ENCODE results near the gene FMNL3. TPM values are rescaled to one million over a fixed set of nuclear protein-coding genes. Genes with fewer than 3 reads are reported as not detected.

The FMNL3 gene
- total and polyA plus RNA-seq, 2 experiments from 2014 or later = 8.7 to 32.6 TPM

DNA sequence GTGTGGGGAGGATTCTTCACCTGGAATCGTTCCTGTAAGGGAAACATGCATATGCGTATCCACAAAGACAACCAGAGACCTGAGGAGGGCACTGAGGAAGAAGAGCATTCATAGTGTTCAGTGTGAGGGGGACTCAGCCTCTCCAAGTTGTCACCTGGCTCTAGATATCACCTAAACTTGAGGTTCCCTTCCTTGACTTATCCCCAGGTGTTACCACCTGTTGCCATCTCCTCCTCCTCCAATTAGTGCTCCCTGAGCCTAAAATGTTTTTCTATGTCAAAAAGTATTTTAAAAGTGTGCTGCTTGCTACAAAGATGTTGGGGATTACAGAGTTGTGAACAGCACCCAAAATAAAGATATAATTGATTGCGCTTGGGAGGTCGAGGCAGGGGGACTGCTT is 41.0 kb downstream of the FMNL3 start:
- no peaks in the 10 kb centered on the region for H3K27me3 ChIP-seq (ENCODE audit: insufficient read depth)
- ATAC-seq = no peak
- H2AFZ ChIP-seq = no peak overlapping the region
- 0 out of 2 replicates have a peak, but pooled peaks cover 5% of the 10 kb centered on the region for H3K9me2 ChIP-seq (ENCODE audit: insufficient read depth)
- no peak for TF ChIP-seq POLR2AphosphoS5 (IDR thresholded peaks at IDR 0.05; ENCODE audit: low read depth)
- TF ChIP-seq CREB1 (CRISPR knock-in tag; IDR thresholded peaks at IDR 0.05; ENCODE audit: low read depth) = no peak
- no peak for TF ChIP-seq STAT1 (IDR thresholded peaks at IDR 0.05; ENCODE audit: unreplicated experiment)
- no peak for TF ChIP-seq ZNF114 (CRISPR knock-in tag; IDR thresholded peaks at IDR 0.05)
- no peak for TF ChIP-seq ZNF331 (CRISPR knock-in tag; IDR thresholded peaks at IDR 0.05; ENCODE audit: low read depth)
- no peak for TF ChIP-seq JUNB (IDR thresholded peaks at IDR 0.05; ENCODE audit: unreplicated experiment)
- TF ChIP-seq ETS1 (IDR thresholded peaks at IDR 0.05) = no peak
- TF ChIP-seq, protein P1, sequence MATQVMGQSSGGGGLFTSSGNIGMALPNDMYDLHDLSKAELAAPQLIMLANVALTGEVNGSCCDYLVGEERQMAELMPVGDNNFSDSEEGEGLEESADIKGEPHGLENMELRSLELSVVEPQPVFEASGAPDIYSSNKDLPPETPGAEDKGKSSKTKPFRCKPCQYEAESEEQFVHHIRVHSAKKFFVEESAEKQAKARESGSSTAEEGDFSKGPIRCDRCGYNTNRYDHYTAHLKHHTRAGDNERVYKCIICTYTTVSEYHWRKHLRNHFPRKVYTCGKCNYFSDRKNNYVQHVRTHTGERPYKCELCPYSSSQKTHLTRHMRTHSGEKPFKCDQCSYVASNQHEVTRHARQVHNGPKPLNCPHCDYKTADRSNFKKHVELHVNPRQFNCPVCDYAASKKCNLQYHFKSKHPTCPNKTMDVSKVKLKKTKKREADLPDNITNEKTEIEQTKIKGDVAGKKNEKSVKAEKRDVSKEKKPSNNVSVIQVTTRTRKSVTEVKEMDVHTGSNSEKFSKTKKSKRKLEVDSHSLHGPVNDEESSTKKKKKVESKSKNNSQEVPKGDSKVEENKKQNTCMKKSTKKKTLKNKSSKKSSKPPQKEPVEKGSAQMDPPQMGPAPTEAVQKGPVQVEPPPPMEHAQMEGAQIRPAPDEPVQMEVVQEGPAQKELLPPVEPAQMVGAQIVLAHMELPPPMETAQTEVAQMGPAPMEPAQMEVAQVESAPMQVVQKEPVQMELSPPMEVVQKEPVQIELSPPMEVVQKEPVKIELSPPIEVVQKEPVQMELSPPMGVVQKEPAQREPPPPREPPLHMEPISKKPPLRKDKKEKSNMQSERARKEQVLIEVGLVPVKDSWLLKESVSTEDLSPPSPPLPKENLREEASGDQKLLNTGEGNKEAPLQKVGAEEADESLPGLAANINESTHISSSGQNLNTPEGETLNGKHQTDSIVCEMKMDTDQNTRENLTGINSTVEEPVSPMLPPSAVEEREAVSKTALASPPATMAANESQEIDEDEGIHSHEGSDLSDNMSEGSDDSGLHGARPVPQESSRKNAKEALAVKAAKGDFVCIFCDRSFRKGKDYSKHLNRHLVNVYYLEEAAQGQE (IDR thresholded peaks at IDR 0.05; ENCODE audit: unreplicated experiment) = no peak
- TF ChIP-seq EZH2phosphoT487 (IDR thresholded peaks at IDR 0.05; ENCODE audit: unreplicated experiment) = no peak
- no peak for TF ChIP-seq NANOG (IDR thresholded peaks at IDR 0.05; ENCODE audit: borderline replicate concordance)
- no peak for TF ChIP-seq ZNF462 (CRISPR knock-in tag; IDR thresholded peaks at IDR 0.05)
- TF ChIP-seq EZH2 (IDR thresholded peaks at IDR 0.05; ENCODE audit: low read depth, unreplicated experiment) = no peak
- no peak for TF ChIP-seq CTCF (conservative IDR thresholded peaks at IDR 0.05; ENCODE audit: low read depth in 2 of 2)
- peaks cover 5% of the 10 kb centered on the region for H3K36me3 ChIP-seq (ENCODE audit: insufficient read depth)
- no peak overlapping the region for H3K27ac Mint-ChIP-seq
- no peaks in the 10 kb centered on the region for H3F3A ChIP-seq (replicated peaks; ENCODE audit: low read depth)
- H3K4me1 ChIP-seq (ENCODE audit: insufficient read depth) = peaks cover 17% of the 10 kb centered on the region
- peaks cover 30% of the 10 kb centered on the region for H3K4me1 Mint-ChIP-seq
- no peak overlapping the region for H3K4me3 ChIP-seq
- no peak for DNase-seq (ENCODE audit: low spot score)
- H4K20me1 ChIP-seq (replicated peaks; ENCODE audit: insufficient read depth) = peaks cover 8% of the 10 kb centered on the region; the same call in 1 of the 2 replicates
- peaks cover 15% of the 10 kb centered on the region for H3K79me2 ChIP-seq (replicated peaks; ENCODE audit: insufficient read depth)
- H3K4me2 ChIP-seq = no peak overlapping the region
- no peaks in the 10 kb centered on the region for H3K9me3 Mint-ChIP-seq
- peaks cover 2% of the 10 kb centered on the region for H3K27me3 Mint-ChIP-seq (ENCODE audit: insufficient read depth, low read depth, poor library complexity)
- H3K36me3 Mint-ChIP-seq (ENCODE audit: low read depth) = peaks cover 19% of the 10 kb centered on the region
- no peak overlapping the region for H3K27ac ChIP-seq (ENCODE audit: low read depth)
- no peak overlapping the region for H3K4me3 Mint-ChIP-seq
